GM19372 (cell line): ENCODE measurements around the gene NTM.

Experiments
- ATAC-seq: cut with Tn5 transposase; IDR thresholded peaks from one replicate; pipeline ENCODE4 v1.9.1; 2021; ENCODE audit warnings: mild to moderate bottlenecking, low read depth, moderate library complexity; ENCODE audit not compliant: unreplicated experiment

NTM gene

DNA sequence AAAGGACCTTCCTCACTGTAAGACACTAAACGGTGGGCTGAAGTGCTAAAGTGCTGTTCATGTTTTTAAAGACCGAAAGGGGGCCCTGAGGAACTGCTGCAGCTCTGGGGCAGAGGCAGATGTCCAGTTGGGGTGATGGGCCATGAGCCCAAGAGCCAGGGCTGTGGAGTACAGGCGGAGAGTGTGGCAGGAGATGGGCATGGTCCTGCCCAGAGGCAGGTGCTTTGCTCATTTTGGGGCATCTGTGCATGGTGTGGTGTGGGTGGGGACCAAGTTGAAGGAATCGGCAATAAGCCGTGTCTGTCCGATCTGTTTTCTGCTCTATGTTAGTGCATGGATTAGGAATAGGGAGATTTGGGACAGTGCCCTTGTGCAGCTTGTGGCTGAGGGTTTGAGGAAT is 258.3 kb downstream of the NTM start:
- no peak for ATAC-seq

GRCh38 chr11:131629925-131630540 is 259.6 kb downstream of the NTM start:
- ATAC-seq, result no peak

- no peak for ATAC-seq
Measured at GRCh38 chr11:131632971-131633370, 262.6 kb downstream of the NTM start.

DNA sequence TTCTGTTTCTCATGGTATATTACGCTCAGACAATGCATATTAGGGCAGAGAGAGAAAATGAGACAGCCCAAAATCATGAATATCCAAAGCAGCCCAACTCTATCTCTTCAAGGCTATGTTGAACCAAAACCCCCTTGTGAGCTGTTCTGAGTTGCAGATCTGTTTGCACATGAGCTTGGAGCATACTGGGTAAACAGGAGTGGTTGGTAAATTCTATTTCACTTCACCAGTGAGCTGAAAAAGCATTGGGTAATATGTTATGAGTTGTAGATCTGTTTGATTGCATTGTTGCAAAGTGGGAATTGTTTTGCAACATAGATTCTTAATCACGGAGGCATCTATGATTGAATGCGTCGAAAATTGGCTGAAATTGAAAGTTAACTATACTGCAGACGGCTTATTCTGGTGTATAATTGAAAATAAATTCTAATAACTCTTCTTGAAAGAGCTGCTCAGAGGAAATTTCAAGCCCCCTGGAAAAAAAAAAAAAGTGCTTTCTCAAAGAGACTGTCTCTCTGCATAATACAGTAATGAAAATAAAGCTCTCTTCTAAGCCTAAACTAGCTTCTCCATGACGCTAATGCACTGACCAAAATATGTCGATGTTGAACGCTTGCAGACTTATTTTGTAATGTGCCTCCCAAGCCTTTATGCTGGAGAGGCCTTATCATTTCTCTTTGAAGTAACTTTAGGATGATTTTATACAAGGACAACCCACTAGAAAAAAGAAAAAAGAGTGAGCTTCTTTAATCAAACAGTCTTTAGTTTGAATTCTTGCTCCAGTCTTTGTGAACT is 263.7 kb downstream of the NTM start:
- ATAC-seq, result no peak

DNA sequence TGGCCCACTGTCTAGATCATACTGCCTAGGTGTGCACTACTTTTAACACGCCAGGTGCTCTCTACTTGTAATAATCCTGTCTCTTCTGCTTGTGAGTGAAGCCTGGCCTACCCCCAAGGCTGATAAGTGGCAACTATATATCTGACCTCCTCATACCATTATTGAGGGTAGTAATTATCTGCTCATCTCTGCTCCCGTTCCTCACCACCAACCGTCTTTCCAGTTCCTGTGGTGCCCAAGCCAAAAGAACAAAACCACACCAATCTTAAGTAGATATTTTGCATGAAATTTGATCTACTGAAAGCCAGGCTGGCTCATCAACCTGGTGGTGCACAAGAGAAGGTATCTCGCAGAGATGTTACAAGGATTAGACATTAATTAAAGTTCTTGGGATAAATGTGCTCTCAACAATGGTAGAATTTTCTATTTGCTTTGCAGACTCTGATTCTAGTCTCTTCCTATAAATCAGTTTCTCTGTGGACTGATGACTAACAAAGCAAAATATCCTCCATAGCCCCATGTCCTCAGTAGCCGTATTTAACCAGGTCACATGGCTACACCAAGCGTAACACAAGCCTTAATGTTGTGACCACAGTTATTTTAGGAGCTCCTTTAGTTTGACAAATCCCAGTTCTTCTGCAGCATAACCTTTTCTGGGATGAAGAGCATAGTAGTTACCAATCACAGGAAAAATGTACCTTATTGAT is 267.2 kb downstream of the NTM start:
- ATAC-seq, result no peak

- no peak for ATAC-seq
Measured at GRCh38 chr11:131638889-131639288, 268.5 kb downstream of the NTM start.

DNA sequence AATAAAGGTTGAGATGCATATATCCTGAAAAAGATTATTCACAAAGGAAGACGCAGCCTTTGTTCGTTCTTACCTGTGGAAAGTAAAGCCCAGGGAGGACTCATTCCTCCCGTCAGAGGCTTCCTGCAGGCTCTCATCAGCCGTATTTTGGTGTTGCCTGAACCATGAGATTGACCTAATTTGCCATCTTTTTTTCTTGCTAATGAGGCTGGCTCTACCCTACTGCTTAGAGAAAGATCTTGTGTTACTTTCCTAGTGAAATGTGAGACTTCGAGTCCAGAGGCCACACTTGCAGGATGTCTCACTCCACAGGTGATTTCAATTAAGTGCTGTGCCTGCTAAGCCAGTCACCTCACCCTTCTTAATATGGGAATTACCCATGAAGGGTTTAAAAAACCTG is 269.9 kb downstream of the NTM start:
- no peak for ATAC-seq

GRCh38 chr11:131642756-131643531 is 272.5 kb downstream of the NTM start:
- no peak for ATAC-seq

GRCh38 chr11:131644204-131644795 is 273.9 kb downstream of the NTM start:
- no peak for ATAC-seq

DNA sequence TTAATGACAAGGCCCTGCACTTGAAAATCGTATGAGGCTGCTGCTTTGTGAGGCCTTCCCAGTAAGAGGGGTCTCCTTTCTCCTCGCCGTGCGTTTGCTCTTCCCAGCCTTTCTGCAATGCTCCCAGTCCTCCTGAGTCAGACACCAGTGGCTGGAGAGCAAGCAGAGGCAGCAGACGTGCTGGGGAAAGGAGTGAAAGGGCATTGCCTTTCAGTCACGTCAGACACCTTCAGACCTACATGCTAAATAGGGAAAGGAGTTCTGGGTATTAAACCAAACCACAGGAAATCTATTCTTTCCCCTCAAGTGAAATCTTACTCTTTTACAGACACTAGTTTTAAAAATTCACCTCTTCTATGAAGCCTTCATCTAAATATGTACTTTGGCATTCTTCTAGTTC is 274.8 kb downstream of the NTM start:
- ATAC-seq, result no peak

- ATAC-seq, result no peak
Measured at GRCh38 chr11:131649856-131650255, 279.4 kb downstream of the NTM start.

- ATAC-seq, result no peak
Measured at GRCh38 chr11:131652231-131652630, 281.8 kb downstream of the NTM start.

GRCh38 chr11:131653260-131653659 is 282.8 kb downstream of the NTM start:
- ATAC-seq, result no peak

DNA sequence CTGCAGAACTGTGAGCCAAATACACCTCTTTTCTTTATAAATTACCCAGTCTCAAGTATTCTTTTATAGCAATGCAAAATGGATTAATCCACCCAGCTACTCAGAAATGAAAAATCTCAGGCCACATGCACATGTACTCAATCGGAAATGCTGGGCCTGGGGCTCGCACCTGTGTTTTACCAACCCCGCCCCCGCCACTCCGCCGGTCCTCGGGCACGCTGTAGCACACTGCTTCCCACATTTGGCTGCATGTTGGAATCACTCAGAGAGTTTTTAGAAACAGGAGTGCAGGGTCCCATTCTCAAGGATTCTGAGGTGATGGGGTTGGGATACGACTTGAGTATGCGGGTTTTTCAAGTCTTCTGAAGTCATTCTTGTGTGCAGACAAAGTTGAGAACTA is 284.4 kb downstream of the NTM start:
- ATAC-seq, result no peak

- ATAC-seq, result no peak
Measured at GRCh38 chr11:131656179-131656838, 285.9 kb downstream of the NTM start.

DNA sequence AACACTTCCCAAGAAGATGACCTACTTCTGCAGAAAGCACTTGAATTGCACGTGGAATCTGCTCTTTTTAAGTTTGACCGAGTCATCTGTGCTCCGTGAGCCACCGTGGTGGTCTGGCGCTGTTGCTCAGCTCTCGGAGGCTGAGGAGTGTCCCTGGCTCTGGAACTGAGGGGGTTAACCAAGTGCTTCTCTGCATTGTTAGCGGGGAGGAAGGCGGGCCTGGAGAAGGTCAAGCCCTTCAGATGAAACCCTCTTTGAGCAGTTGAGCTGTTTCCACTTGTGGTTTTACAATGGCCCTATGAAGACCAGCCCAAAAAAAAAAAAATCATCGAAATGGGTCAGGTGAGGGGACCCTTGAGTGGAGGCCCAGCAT is 286.4 kb downstream of the NTM start:
- ATAC-seq, result no peak

DNA sequence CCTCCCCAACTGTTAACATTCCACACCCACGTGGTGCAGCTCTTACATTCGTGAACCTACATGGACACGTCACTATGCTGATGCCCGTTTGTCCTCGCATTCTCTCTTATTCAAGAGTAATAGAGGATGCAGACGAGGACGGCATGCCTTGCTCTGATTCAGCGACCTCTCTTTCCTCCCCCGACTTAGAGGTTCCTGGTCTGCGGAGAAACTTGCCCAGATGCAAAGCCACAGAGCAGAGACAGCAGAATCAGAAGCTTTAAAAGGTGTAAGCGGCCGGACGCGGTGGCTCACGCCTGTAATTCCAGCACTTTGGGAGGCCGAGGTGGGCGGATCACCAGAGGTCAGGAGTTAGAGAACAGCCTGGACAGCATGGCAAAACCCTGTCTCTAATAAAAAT is 288.0 kb downstream of the NTM start:
- no peak for ATAC-seq

DNA sequence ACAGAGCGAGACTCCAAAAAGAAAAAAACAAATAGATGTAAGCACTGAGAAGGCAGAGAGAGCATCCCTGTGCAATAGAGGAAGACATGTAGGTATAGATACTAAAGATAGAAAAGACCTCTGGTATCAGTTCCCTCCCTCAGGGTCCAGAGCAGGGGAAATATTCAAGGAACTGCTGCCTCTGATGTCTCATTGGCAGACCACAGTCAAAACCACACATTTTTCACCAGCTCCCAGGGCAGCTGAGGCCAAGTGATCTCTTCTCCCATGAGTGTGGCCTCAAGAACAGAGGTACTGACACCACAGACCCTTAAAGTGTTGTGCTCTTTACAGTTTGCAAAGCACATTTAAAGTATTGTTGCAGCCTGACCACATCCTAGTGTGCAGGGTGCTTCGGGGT is 288.5 kb downstream of the NTM start:
- no peak for ATAC-seq

GRCh38 chr11:131659931-131660330 is 289.5 kb downstream of the NTM start:
- no peak for ATAC-seq

- no peak for ATAC-seq
Measured at GRCh38 chr11:131661132-131661531, 290.7 kb downstream of the NTM start.
